ENCODE results near the gene LTA.

- TF ChIP-seq POLR2A (IDR thresholded peaks at IDR 0.05) (no peak), CTCF (IDR thresholded peaks at IDR 0.05) (no peak)
These were observed 38.6 kb upstream of the LTA start for GRCh38 chr6:31533455-31533841.

Measured in prostate gland (tissue), 2 donors.